Caco-2 (cell line): ENCODE data around the gene WNT9A. TPM values are rescaled to one million over a fixed set of nuclear protein-coding genes. Genes with fewer than 3 reads are reported as not detected.
A peak's percentile ranks its signal among the peaks of the same experiment; 100 is the strongest.
"Not testable (repeated sequence)": the region's sequence is repeated elsewhere in the genome, so short reads cannot be mapped to it uniquely, and the experiment has no call there.

Experiments used
- BruUV-seq: library from RNA; stranded (reverse); fragments of 400-500 nt; replicated peaks from 2 replicates; lab custom pipeline; 2021; lab: Mats Ljungman, UMichigan
- CTCF ChIA-PET: fragments of 300-600 bp; sonication (Branson Sonifier 250); formaldehyde crosslinking; loops from one replicate; lab custom pipeline; 2022; ENCODE audit warnings: antibody characterized with exemption; lab: Charles Lee
- POLR2A ChIA-PET: fragments of 300-600 bp; sonication (Branson Sonifier 250); formaldehyde crosslinking; loops from one replicate; lab custom pipeline; 2022; ENCODE audit warnings: antibody characterized with exemption; lab: Charles Lee
- DNase-seq, 2 experiments: peaks; one replicate each; pipeline versions ENCODE4 v3.0.0 to v3.0.0-alpha.2; 2020 to 2022
- H3K27me3 ChIP-seq: replicated peaks from 2 replicates; pipeline ENCODE4 v1.6.0; 2011; ENCODE audit warnings: low read length; ENCODE audit not compliant: control insufficient read depth, insufficient read depth
- H3K36me3 ChIP-seq: 2 replicates; pipeline ENCODE4 v1.5.1; 2011; ENCODE audit warnings: low read length; ENCODE audit not compliant: control insufficient read depth, insufficient read depth
- H3K4me1 ChIP-seq: fragments of 250-450 bp; sonication (Bioruptor Pico); 2 replicates; pipeline ENCODE4 v1.5.1; 2020; ENCODE audit warnings: mild to moderate bottlenecking
- H3K4me3 ChIP-seq: 2 replicates; pipeline ENCODE4 v1.5.1; 2011; ENCODE audit warnings: low read depth, mild to moderate bottlenecking, control low read depth, low read length
- H3K9me3 ChIP-seq: fragments of 250-450 bp; sonication (Bioruptor Pico); 2 replicates; pipeline ENCODE4 v1.5.1; 2020; ENCODE audit warnings: mild to moderate bottlenecking, moderate library complexity
- H3K27ac Mint-ChIP-seq: one replicate; pipeline ENCODE4 v1.8.0; 2022; ENCODE audit warnings: mixed read lengths; ENCODE audit not compliant: unreplicated experiment
- H3K27me3 Mint-ChIP-seq: one replicate; pipeline ENCODE4 v1.8.0; 2022; ENCODE audit warnings: mixed read lengths; ENCODE audit not compliant: insufficient read depth, unreplicated experiment
- H3K36me3 Mint-ChIP-seq: one replicate; pipeline ENCODE4 v1.8.0; 2022; ENCODE audit warnings: mild to moderate bottlenecking, mixed read lengths; ENCODE audit not compliant: insufficient read depth, unreplicated experiment
- H3K4me1 Mint-ChIP-seq: one replicate; pipeline ENCODE4 v1.8.0; 2022; ENCODE audit warnings: low read depth, mixed read lengths; ENCODE audit not compliant: unreplicated experiment
- H3K4me3 Mint-ChIP-seq: one replicate; pipeline ENCODE4 v1.8.0; 2022; ENCODE audit warnings: mild to moderate bottlenecking, moderate library complexity, mixed read lengths; ENCODE audit not compliant: unreplicated experiment
- H3K9me3 Mint-ChIP-seq: one replicate; pipeline ENCODE4 v1.8.0; 2022; ENCODE audit warnings: mixed read lengths; ENCODE audit not compliant: unreplicated experiment
- CTCF ChIP-seq, 2 experiments: fragments of 200-600 bp in 1 of 2; IDR thresholded peaks; 1 replicate in 1 of 2; 2 replicates in 1 of 2; pipeline versions ENCODE4 v1.5.1 to v1.8.0; 2011 to 2022; ENCODE audit warnings: antibody characterized with exemption in 1 of 2, control low read depth in 1 of 2, inconsistent platforms in 1 of 2, low read depth in 1 of 2, low read length in 1 of 2, mild to moderate bottlenecking in 1 of 2, moderate library complexity in 1 of 2; ENCODE audit not compliant: insufficient read depth in 1 of 2, severe bottlenecking in 1 of 2, unreplicated experiment in 1 of 2
- intact Hi-C: fragments of 100-400 bp; cut with micrococcal nuclease; formaldehyde crosslinking; loops from one replicate; pipeline ENCODE4 v1.10.0; 2022; ENCODE audit not compliant: unreplicated experiment
- total RNA-seq: library from RNA; stranded (reverse); gene quantifications from 2 replicates; pipeline ENCODE4 v1.2.3, GENCODE V29; 2022

The WNT9A gene
- total RNA-seq, 1 experiment from 2014 or later = 0.68 TPM

DNA sequence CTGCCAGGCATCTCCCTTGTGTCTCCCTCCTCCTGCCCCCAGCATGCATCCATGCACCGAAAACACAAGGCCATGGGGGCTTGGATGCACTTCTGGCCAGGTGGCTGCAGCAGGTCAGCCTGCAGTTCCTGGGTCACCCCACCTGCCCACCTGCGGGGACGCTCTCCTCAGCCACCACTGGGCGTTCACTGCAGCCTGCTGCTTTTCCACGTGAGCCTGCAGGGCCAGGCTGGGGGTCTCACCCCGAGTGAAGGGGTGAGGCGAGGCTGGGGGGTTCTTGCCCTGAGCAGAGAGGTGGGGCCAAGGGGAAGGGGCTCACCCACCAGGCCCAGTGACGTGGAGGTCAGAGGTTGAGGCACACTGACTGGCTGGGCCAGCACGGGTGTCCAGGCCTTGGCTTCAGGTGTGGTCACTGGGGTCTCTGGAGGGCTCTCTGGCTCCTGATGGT, 64.6 kb downstream of the WNT9A start:
- Mint-ChIP-seq H3K4me3 (no peak overlapping the region), H3K4me1 (no peaks in the 10 kb centered on the region), H3K27ac (peak overlapping the region; percentile 32), H3K36me3 (no peaks in the 10 kb centered on the region), H3K27me3 (peaks cover 10% of the 10 kb centered on the region), H3K9me3 (no peaks in the 10 kb centered on the region)
- ChIA-PET CTCF (no interaction called here), POLR2A (no interaction called here)
- intact Hi-C loops = no loop called here
- Histone ChIP-seq H3K4me1 (no peaks in the 10 kb centered on the region), H3K36me3 (no peaks in the 10 kb centered on the region), H3K9me3 (no peaks in the 10 kb centered on the region), H3K27me3 (no peaks in the 10 kb centered on the region), H3K4me3 (no peak overlapping the region)
- no peak for DNase-seq
- no TSS peak for BruUV-seq
- no peak for TF ChIP-seq CTCF (IDR thresholded peaks at IDR 0.05; ENCODE audit: insufficient read depth in 1 of 2, low read depth in 1 of 2, low read length in 1 of 2, severe bottlenecking in 1 of 2, unreplicated experiment in 1 of 2)

DNA sequence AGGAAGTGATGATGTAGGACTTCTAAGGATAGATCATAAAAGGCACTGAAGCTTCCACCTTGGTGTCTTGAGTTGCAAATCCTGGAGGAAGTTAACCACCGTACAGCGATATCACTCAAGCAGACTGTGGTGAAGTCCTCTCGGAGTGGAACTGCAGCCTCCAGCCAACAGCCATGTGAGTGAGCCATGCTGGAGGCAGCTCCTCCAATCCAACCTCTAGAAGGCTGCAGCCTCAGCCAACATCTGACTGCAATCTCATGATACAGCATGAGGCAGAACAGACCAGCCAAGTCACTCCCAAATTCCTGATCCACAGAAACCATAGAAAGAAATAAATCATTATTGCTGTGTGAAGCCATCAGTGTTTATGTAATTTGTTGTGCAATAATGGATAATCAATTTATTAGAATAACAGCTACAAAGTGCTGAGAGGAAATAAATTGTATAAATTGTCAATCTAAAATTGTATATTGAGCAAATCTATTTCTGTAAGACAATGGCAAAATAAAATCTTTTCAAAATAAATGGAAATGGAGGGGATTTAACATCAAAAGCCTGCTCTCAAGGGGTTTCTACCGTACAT, 67.3 kb downstream of the WNT9A start:
- no peaks in the 10 kb centered on the region for H3K36me3 ChIP-seq
- no peak overlapping the region for H3K4me3 ChIP-seq
- no peak overlapping the region for H3K27ac Mint-ChIP-seq
- H3K36me3 Mint-ChIP-seq = no peaks in the 10 kb centered on the region
- DNase-seq = no peak
- H3K27me3 ChIP-seq = no peaks in the 10 kb centered on the region
- no peak overlapping the region for H3K4me3 Mint-ChIP-seq
- POLR2A ChIA-PET = no interaction called here
- no peaks in the 10 kb centered on the region for H3K4me1 Mint-ChIP-seq
- H3K4me1 ChIP-seq = no peaks in the 10 kb centered on the region
- H3K9me3 ChIP-seq = no peaks in the 10 kb centered on the region
- no peak for TF ChIP-seq CTCF (IDR thresholded peaks at IDR 0.05; ENCODE audit: insufficient read depth in 1 of 2, low read depth in 1 of 2, low read length in 1 of 2, severe bottlenecking in 1 of 2, unreplicated experiment in 1 of 2)
- BruUV-seq = no TSS peak
- CTCF ChIA-PET = no interaction called here
- intact Hi-C loops = no loop called here
- no peaks in the 10 kb centered on the region for H3K9me3 Mint-ChIP-seq
- H3K27me3 Mint-ChIP-seq = peaks cover 10% of the 10 kb centered on the region

- H3K4me1 ChIP-seq, DNase-seq, BruUV-seq, H3K4me1 Mint-ChIP-seq, H3K4me3 Mint-ChIP-seq, POLR2A ChIA-PET, H3K9me3 Mint-ChIP-seq, H3K4me3 ChIP-seq, intact Hi-C loops, H3K27me3 ChIP-seq, H3K27ac Mint-ChIP-seq, H3K9me3 ChIP-seq, H3K36me3 ChIP-seq, H3K36me3 Mint-ChIP-seq, CTCF ChIA-PET: not testable (repeated sequence)
- H3K27me3 Mint-ChIP-seq = peaks cover 21% of the 10 kb centered on the region
Observed at GRCh38 chr1:227877810-227878209, 69.9 kb downstream of the WNT9A start.

DNA sequence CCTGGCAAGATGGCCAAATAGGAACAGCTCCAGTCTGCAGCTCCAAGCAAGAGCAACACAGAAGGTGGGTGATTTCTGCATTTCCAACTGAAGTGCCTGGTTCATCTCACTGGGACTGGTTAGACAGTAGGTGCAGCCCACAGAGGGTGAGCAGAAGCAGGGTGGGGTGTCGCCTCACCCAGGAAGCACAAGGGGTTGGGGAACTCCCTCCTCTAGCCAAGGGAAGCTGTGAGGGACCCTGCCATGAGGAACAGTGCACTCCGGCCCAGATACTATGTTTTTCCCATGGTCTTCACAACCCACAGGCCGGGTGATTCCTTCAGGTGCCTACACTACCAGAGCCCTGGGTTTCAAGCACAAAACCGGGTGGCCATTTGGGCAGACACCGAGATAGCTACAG, 75.8 kb downstream of the WNT9A start:
- H3K9me3 Mint-ChIP-seq, H3K4me1 Mint-ChIP-seq, H3K4me3 Mint-ChIP-seq, DNase-seq, H3K36me3 ChIP-seq, H3K9me3 ChIP-seq, H3K36me3 Mint-ChIP-seq, intact Hi-C loops, CTCF ChIA-PET, H3K4me1 ChIP-seq, H3K27me3 ChIP-seq, POLR2A ChIA-PET, BruUV-seq, H3K27ac Mint-ChIP-seq, H3K4me3 ChIP-seq: not testable (repeated sequence)
- peaks cover 25% of the 10 kb centered on the region for H3K27me3 Mint-ChIP-seq
